NCI-H1048 (cell line): ENCODE data around the gene DEPDC5.

ENCODE experiments used
- DNase-seq: peaks from one replicate; lab custom pipeline; 2025; lab: John Stamatoyannopoulos, UW

Gene DEPDC5

DNA sequence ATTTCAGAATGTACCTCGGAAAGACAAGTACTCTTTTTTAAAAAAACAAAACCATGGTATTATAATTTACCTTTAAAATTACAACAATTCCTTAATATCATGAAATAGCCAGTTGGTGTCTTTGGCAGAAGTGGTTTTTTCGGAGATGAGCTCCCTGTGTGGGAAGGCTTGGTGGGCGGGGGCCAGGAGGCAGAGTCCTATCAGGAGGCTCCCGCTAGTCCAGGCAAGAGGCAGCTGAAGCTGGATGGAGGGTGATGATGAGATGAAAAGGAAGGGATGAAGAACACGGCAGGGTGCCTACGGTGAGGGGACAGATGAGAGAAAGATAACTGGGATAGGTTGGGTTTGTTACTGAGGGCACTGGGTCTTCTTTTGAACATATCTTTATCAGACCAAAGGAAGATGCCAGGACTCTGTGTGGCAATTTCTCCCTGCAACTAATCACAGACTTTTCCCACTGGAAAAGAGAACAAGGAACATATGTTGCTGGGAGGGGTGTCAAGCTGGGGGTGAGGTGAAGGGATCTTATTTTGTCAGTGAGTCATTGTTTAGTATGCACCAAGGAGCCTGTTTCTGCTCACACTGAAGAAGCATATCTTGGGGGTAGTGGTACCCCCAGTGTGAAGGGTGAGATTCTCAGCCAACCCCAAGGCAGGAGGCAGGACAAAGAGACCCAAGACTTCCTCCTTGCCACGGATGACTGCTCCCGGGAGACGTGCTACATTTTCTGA is 99.0 kb downstream of the DEPDC5 start:
- DNase-seq: no peak

DNA sequence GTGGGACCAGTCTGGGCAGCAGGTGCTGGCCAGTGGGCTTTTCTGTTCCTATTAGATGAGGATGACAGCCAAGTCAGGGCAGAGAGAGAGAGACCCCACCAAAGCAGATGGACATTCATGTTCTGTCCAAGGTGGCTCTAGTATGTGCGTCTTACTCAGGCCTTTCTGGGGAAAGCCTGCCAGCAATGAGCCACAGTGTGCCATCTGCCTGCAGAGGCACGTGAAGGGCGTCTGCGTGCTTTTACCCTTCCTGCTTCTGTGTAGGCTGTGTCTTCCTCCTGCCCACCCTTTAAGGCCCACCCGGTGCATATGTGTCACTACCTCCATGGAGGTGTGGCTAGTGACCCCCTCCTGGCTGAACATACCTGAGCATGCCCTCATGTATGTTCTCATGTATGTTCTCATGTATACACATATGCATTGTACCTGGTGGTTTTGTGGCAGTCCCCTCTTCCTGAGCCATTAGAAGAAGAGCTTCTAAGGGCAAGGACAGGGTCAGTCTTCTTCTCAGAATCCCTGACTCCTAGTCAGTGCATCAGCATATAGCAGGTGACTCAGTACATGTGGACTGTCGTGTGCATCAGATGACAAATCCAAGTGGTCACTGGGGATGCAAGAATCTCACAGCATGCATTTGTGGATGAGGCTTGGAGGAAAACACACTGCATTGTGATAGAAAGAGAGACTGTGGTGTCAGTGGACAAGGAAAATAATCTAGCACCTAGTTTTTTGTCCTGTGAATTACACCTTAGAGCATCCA is 100.1 kb downstream of the DEPDC5 start:
- DNase-seq: no peak

DNA sequence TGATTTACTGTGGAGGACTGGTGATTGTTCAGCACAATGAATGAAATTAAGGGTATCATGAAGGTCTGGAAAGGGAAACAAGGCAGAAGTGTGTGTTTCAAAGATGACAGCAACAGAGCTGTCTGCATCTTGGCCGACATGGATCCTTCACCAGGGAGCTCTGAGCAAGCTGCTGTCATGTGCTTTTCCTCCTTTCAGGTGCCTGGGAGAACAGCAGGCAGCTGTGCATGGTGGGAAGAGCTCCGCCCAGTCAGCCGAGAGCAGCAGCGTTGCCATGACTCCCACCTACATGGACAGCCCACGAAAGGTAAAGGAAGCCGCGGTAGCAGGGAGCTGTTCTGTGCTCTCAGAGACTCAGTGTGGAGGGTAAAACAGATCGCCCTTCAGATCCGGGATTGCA is 103.4 kb downstream of the DEPDC5 start:
- DNase-seq: peak; percentile 15

DNA sequence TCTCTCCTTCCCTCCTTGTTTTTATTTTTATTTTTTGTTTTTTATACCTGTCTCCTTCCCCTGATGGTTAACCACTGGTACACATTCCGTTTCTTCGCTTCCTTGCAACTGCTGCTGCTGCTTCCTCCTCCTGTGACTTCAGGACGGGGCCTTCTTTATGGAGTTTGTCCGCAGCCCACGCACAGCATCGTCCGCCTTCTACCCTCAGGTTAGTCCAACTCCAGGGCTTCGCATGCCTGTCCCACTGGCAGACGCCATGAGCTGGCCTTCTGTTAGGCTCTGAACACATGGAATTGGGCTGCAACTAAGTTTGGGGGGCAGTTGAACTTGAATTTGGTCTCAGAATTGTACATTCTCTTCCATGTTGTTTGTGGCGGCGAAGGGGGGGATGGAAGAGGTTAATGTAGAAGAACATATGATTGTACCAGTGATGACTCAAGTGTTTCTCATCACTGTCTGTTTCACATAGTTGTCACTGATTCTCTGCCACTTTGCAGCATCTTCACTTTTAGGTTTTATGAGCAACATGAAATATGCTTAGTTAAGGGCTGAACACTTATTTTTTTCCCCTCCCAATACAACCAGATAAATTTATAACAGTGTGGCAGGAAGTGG is 107.5 kb downstream of the DEPDC5 start:
- DNase-seq: no peak

DNA sequence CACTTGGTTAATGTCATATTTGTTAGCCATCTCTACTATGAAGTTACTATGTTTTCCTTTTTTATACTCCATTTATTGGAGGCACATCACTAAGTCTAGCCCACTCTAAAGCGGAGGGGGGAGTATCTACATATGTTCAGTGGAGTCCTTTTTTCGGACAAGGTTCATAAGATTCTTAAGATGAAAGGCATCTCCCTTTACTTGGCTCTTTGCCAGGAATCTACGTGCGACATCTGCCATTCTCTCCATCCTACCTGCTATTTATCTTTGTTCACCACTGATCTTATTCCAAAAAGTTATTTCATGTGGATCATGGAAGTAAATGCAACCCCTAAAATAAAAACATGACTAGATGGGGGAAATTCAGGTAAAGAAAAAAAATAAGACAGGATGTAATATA is 113.1 kb downstream of the DEPDC5 start:
- DNase-seq: no peak

DNA sequence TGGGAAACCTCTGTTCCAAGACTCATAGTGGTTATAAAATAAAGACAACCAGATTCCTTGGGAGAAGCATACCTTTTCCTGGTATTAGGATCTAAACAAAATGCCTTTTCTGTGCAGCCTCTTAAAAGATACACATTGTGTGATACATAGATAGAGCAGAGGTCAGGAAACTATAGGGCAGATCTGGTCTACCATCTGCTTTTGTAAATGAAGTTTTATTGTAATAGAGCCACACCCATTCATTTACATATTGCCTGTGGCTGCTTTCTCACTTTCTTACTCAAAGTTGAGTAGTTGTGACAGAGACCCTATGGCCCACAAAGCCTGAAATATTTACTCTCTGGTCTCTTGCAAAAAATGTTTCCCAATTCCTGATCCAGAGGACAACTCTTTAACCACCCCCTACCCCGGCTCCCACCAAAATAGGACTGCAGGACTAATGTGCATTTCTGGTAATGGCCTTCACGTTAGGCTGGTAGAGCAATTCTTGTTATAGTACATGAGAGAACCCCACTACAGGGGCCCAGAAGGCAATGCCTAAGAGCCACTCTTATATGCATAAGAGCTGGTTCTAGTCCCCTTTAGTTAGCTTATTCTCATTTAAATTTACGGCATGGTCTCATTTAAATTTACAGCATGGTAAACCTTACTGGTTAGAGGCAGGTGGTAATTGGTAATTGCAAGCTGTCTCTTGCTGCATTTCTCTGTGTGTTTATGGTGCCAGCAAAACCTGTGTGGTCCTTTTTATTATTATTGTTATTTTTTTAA is 113.8 kb downstream of the DEPDC5 start:
- DNase-seq: no peak

DNA sequence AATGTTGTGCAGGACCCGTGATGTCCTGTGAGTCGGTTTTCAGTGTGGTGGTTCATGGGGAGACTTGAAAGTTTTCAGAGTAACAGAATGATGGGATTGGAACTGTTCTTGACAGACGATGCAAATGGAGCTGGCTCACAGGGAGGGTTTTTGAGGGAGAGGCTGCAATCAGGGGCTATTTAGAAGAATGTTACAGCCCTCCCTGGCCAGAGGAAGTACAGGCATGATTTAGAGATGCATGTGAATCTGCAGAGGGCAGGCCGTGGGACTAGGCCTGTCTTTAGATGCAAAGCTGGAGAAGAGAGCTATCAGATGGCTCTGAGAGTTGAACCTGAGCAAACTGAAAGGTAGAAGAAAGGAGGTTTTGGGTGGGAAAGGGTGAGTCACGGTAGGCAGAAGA is 115.9 kb downstream of the DEPDC5 start:
- no peak for DNase-seq

DNA sequence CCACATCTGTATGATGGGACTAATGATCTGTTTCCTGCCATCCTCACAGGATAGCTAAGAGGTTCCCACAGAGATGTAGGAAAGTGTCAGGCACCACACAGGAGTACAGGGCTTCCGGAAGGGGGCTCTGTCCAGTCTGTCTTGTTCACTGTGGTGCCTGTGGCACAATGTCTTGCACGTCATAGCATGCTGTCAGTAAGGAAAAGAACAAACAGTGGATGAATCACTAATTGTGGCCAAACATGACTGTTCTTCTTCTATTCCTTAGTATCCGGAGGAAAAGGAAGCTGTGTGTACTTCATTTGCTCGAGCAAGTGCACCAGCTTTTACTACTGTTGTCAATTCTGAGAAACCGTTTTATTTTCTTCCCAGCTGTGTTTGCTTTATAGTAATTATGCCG is 117.1 kb downstream of the DEPDC5 start:
- no peak for DNase-seq

DNA sequence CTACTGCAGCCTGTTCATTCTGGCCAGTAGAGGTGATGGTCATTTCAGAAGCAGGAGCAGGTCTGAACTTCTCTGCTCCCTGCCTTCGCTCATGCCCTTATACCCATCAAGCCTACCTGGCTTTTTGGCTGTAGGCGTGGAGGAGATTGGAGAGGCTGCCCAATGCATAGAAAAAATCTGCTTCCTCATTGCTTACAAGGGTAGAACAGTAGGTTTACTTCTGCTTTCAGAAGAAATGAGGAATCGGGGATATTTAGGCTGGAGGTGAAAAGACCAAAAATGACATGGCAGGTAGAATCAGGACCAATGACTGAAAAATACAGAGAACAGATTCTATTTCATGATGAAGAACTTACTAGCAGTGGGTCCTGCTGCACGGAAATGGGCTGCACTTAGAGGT is 117.7 kb downstream of the DEPDC5 start:
- DNase-seq: no peak

DNA sequence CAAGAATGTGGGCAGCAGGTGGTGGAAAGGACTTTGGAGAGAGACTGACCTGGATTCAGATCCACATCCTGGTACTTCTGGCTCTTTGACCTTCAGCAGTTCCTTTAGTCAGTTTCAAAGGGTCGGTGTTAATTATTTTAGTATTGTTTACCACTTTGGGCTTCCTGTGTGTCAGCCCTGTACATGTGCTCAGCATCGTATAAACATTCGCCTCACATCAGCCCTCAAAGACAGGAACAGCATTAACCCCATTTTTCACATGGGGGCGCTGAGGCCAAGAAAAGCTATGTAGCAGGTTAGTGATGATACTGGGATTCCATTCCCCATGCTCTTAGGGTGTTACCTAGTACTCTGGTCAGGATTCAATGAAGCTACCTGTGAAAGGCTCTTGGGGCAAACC is 118.4 kb downstream of the DEPDC5 start:
- no peak for DNase-seq

DNA sequence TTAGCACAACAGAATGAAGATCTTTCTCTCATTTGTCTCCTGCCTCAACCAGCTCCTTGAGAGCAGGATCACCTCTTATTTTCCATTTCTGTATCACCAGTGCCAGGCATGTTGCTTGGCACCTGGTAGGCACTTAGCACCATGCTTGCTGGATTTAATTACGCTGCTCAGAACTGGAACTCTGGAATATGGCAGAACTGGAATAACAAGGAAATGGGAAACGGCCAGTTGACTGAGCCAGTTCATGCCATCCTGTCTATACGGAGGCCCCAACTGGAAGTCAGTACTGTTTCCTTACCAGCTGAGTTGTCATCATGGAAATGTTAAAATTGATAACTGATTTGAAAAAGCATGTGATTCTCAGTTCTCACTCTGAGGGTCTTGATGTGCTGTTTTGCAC is 121.0 kb downstream of the DEPDC5 start:
- no peak for DNase-seq

DNA sequence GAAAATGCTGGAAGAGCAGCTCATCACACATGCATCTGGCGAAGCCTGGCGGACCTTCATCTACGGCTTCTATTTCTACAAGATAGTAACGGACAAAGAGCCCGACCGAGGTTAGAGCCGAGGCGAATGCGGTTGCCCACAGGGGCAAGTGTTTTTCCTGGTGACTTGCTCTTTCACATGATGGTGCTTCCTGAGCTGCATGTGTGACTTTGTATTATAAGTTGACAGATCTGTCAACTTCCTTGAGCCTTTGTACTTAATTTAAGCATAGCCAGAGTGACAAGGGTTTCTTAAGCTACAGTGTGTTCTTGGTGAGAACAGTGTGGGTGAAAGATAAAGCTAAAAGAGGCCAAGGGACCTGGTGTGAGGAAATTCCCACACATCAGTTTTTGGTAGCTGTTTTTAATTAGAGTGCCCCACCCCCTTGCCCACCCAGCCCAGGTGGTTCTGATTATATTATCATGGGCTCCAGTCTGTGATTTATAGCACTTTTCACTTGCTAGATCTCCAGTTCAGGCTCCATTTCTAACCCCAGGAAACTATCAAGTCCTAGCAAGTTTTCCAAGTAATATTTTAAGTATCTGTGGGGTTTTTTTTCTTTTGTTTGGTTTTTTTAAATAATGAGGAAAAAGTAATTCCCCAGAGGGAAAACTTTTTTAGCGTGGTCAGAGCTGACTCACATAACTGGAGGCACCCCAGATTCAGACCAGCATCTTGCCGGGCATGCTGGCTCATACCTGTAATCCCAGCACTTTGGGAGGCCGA is 122.5 kb downstream of the DEPDC5 start:
- DNase-seq: no peak

DNA sequence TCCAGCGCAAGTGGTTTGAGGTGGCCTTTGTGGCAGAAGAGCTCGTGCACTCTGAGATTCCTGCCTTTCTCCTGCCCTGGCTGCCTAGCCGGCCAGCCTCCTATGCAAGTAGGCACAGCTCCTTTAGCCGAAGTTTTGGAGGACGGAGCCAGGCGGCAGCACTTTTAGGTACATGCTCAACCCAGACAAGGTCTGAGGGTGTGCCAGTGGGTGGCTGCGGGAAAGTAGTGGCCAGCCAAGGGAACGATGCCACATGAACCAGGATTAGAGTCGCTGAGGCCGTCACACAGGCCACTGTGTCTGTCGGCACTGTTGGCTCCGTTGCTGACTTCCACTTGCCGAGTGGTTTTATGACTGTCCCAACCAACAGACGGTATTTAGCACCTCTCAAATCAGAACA is 125.8 kb downstream of the DEPDC5 start:
- DNase-seq: no peak

DNA sequence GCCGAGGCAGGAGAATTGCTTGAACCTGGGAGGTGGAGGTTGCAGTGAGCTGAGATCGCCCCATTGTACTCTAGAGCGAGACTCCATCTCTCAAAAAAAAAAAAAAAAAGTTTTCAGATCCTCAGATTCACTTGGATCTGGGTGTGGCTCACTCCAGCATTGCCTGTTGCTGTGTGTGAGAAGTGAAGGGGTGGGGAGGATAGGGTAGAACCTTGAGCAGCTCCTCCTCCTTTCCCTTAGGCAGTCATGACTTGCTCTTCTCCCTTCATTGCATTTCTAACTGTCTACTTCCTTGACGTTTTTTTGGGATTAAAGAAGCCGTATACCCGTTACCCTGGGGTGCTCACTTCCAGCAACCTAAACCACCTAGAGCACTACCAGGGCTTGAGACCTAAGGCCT is 127.4 kb downstream of the DEPDC5 start:
- no peak for DNase-seq

DNA sequence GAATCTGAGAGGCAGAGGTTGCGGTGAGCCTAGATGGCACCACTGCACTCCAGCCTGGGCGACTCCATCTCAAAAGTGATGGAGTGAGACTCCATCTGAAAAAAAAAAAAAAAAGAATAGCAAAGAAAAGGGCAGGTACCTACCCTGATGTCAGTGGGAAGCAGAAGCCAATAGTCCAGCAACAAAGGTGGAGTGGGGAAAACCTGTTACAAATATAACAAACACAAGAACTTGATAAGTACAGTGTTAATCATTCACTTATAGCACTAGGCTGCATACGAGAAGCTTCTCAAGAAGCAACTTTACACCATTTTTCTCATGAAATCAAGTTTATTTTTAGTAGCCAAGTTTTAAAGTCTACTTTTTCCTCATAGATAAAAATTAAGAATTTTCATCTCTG is 128.0 kb downstream of the DEPDC5 start:
- DNase-seq: no peak

DNA sequence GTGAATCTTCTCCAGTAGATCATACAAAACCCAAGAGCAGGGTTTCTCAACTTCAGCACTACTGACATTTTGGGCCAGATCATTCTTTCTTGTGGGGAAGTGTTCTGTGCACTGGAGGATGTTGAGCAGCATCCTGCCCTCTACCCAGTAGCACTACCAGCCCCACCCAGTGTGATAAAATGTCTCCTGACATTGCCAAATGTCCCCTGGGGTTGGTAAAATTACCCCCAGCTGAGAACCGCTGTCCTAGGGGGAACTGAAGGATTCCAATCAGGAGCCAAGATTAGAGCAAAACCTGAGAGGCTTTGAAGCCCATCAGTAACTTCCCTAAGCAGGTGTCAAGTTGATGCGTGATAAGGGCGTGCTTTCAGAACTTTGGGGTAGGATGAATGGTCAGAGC is 129.2 kb downstream of the DEPDC5 start:
- DNase-seq: no peak

DNA sequence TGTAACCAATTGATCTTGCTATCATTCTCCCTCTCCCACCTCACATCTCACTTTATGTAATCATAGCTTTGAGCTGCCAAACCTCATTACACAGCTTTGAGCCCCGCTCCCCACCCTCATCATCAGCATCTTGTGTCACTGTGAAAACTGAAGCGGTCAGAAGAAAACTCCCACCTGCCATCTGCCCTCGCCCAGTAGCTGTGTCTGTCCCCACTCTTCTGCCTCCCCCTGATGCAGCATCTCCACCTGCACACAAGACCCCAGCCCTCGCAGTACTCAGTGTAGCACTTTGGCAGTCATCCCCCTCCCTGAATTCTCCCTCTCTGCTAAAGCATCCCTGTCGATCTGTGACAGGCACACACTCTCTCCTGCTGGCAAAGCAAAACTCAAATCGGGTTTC is 130.2 kb downstream of the DEPDC5 start:
- DNase-seq: no peak

DNA sequence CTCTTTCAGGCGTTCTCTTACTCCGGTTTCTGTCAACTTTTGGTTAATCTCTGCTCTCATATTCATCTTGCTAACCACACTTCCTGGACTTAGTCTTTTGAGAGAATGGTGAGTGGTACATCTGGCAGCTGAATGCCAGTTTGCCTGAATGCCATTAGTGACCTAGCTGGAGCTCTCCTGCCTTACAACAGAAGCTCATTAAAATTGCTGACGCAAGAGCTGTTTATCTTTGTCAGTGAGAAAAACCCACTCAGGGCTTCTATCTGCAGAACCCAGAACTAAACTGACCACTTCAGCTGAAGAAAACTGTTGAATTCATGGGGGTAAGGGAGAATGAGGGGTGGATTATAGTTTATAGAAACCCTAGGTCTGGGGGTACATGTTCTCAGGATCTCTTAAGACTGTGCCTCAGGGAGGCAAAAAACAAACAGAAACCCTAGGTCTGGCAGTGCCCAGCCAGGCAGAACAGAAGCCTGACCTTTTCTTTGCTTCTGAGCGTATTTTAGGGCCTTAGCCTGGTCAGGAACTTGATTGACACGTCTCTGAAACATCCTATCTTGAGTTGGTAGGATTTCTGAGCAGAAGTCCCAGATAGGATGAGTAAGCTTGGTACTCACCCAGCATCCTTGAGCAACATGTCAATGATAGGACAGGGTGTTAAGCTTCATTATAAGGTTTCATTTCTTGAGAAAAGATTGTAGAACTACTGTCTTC is 137.7 kb downstream of the DEPDC5 start:
- DNase-seq: no peak

DNA sequence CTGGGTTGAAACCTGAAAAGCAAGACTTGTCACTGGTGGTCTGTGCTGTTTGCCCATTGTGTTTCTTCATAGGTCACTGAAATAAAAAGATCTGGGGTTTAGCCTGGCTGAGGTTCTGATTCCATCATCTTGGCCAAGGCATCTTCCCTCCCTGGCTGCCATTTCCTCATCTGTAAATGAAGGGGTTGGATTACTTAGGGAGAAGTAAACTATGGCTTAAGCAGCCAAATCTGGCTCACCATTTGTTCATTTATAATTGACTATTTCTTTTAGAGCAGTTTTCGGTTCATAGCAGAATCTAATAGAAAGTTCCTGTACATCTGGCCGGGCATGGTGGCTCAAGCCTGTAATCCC is 138.2 kb downstream of the DEPDC5 start:
- DNase-seq: no peak

DNA sequence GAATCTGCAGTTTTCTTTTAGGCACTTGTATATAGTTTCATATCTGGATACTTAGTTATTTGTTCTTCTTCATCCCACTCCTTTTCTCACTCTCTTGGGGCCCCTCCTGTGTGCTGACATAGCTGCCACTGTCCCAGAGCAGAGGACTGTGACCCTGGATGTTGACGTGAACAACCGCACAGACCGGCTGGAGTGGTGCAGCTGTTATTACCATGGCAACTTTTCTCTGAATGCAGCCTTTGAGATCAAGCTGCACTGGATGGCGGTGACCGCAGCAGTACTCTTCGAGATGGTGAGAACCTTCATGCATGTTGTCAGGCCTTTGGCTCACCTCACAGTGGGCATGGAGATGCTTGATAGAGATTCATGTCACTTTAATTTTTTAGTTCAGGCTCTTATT is 139.6 kb downstream of the DEPDC5 start:
- no peak for DNase-seq

DNA sequence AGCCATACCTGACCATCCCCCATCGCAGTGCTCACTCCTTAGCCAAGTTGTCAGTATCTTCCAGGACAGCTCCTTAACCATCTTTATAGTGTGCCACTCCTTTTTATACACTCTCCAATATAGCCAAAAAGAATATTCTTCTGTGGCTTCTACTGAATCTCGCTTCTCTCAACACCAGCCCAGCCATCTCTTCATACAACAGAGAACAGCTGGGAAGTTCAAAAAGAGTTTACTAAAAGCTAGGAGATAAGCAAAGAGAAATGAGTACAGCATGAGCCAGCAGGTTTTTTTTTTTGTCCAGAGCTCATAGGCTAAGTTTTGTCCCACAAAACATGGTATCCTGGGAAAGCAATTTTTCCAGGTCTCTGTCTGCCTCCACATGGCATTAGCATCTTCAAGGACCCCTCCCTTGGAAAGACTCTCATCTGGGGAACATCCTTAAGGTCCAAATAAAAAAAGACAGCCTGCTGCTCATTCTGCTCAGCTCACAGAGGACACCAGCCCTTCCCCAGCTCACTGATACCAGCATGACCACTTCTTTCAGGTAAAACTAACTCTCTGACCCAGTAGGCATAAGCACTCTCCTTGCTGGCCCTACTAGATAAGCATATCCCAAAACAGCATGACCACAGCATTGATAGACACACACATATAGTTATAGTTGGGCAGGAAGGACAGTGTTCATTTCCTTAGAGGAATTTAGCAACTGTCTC is 141.7 kb downstream of the DEPDC5 start:
- no peak for DNase-seq
